Measurements from ENCODE around the gene TMPRSS11A.

DNA sequence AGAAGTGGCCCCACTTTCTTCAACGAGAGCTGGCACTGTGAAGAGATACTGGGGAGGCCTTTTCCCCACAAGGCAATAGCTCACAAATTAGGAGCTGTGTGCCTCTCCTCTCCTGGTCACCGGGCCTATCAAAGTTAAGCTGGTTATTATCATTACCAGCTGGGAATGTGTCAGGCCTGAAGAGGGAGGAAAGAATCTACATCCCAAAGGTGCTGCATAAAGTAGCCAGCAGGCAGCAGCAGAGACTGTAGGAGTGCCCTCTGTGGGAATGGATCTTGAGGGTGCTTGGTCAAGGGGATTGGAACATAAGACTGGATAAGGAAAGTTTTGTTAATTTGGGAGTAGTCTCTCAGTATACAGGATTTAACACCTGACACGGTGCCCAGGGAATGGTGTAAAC, 70.4 kb downstream of the TMPRSS11A start:
- TF ChIP-seq, protein P1, sequence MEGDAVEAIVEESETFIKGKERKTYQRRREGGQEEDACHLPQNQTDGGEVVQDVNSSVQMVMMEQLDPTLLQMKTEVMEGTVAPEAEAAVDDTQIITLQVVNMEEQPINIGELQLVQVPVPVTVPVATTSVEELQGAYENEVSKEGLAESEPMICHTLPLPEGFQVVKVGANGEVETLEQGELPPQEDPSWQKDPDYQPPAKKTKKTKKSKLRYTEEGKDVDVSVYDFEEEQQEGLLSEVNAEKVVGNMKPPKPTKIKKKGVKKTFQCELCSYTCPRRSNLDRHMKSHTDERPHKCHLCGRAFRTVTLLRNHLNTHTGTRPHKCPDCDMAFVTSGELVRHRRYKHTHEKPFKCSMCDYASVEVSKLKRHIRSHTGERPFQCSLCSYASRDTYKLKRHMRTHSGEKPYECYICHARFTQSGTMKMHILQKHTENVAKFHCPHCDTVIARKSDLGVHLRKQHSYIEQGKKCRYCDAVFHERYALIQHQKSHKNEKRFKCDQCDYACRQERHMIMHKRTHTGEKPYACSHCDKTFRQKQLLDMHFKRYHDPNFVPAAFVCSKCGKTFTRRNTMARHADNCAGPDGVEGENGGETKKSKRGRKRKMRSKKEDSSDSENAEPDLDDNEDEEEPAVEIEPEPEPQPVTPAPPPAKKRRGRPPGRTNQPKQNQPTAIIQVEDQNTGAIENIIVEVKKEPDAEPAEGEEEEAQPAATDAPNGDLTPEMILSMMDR (IDR thresholded peaks at IDR 0.05; ENCODE audit: borderline replicate concordance, extremely low read depth, low read length, poor library complexity, severe bottlenecking) = peak; percentile 21
- no peak for TF ChIP-seq EZH2 (IDR thresholded peaks at IDR 0.05; ENCODE audit: borderline replicate concordance, low read depth, low read length, severe bottlenecking)

Data from DND-41 (cell line).